SK-N-SH (cell line): ENCODE data around the gene BAZ1B. TPM values are rescaled to one million over a fixed set of nuclear protein-coding genes. Genes with fewer than 3 reads are reported as not detected.

ENCODE experiments used
- CTCF ChIA-PET: fragments of 300-600, 350-600 bp; formaldehyde crosslinking; extraction: SDS; loops from one replicate; lab custom pipeline; 2021; lab: Yijun Ruan, JAX
- POLR2A ChIA-PET: fragments of 350-600 bp; sonication (Branson Sonifier 250); formaldehyde crosslinking; extraction: SDS; loops from one replicate; lab custom pipeline; 2020; ENCODE audit warnings: antibody characterized with exemption, inconsistent platforms; lab: Yijun Ruan, JAX
- DNase-seq: peaks from one replicate; pipeline ENCODE4 v3.0.0; 2012
- H2AFZ ChIP-seq: fragments of 200-600 bp; sonication (generic); 2 replicates; pipeline ENCODE4 v1.8.1; 2016; ENCODE audit warnings: antibody characterized with exemption, mild to moderate bottlenecking, low read depth
- H3F3A ChIP-seq: fragments of 200-600 bp; sonication (generic); replicated peaks from 2 replicates; pipeline ENCODE3; 2016; ENCODE audit warnings: antibody characterized with exemption, mild to moderate bottlenecking; ENCODE audit not compliant: insufficient read depth
- H3K27ac ChIP-seq, 2 experiments: fragments of 200-500 bp in 1 of 2; fragments of 200-600 bp in 1 of 2; sonication (Bioruptor generic) in 1 of 2; sonication (generic), shearing (Covaris generic) in 1 of 2; 2 replicates each; pipeline versions ENCODE4 v1.5.1 to v1.6.1; 2014 to 2016; ENCODE audit warnings: low read depth in 2 of 2, inconsistent platforms in 1 of 2, low read length in 1 of 2, mild to moderate bottlenecking in 1 of 2, mixed read lengths in 1 of 2
- H3K27me3 ChIP-seq: fragments of 200-600 bp; sonication (generic), shearing (Covaris generic); 2 replicates; pipeline ENCODE4 v1.6.1; 2016; ENCODE audit warnings: mixed run types; ENCODE audit not compliant: insufficient read depth
- H3K36me3 ChIP-seq, 2 experiments: fragments of 200-500 bp in 1 of 2; fragments of 200-600 bp in 1 of 2; sonication (Bioruptor generic) in 1 of 2; sonication (generic) in 1 of 2; replicated peaks in 1 of 2; 2 replicates each; pipeline versions ENCODE3 to v1.5.1; 2014 to 2016; ENCODE audit warnings: low read length in 1 of 2, mild to moderate bottlenecking in 1 of 2; ENCODE audit not compliant: insufficient read depth in 2 of 2, control insufficient read depth in 1 of 2
- H3K4me1 ChIP-seq, 2 experiments: fragments of 200-500 bp in 1 of 2; fragments of 200-600 bp in 1 of 2; sonication (Bioruptor generic) in 1 of 2; sonication (generic), shearing (Covaris generic) in 1 of 2; 2 replicates each; pipeline versions ENCODE4 v1.5.1 to v1.6.1; 2014 to 2016; ENCODE audit warnings: low read depth in 1 of 2, low read length in 1 of 2, mixed run types in 1 of 2; ENCODE audit not compliant: insufficient read depth in 2 of 2, control insufficient read depth in 1 of 2
- H3K4me2 ChIP-seq: fragments of 200-600 bp; sonication (generic), shearing (Covaris generic); 2 replicates; pipeline ENCODE4 v1.6.1; 2017; ENCODE audit warnings: mixed run types
- H3K4me3 ChIP-seq, 2 experiments: fragments of 200-500 bp in 1 of 2; fragments of 200-600 bp in 1 of 2; sonication (Bioruptor generic) in 1 of 2; sonication (generic), shearing (Covaris generic) in 1 of 2; 2 replicates each; pipeline versions ENCODE4 v1.5.1 to v1.8.1; 2014 to 2016; ENCODE audit warnings: low read depth in 2 of 2, inconsistent platforms in 1 of 2, low read length in 1 of 2, mild to moderate bottlenecking in 1 of 2, mixed read lengths in 1 of 2, moderate library complexity in 1 of 2
- H3K79me2 ChIP-seq: fragments of 200-600 bp; sonication (generic); 2 replicates; pipeline ENCODE4 v1.8.1; 2017; ENCODE audit warnings: mild to moderate bottlenecking; ENCODE audit not compliant: insufficient read depth
- H3K9ac ChIP-seq: fragments of 200-600 bp; sonication (generic); 2 replicates; pipeline ENCODE4 v1.6.1; 2017; ENCODE audit warnings: mixed run types
- H3K9me2 ChIP-seq: fragments of 200-600 bp; sonication (generic); 2 replicates; pipeline ENCODE4 v1.6.1; 2017; ENCODE audit warnings: mixed run types
- H3K9me3 ChIP-seq: fragments of 200-600 bp; sonication (generic); 2 replicates; pipeline ENCODE4 v1.6.1; 2017; ENCODE audit warnings: mixed run types, mild to moderate bottlenecking, moderate library complexity
- H4K20me1 ChIP-seq: fragments of 200-600 bp; sonication (generic); 2 replicates; pipeline ENCODE4 v1.6.1; 2017; ENCODE audit warnings: mild to moderate bottlenecking, mixed run types; ENCODE audit not compliant: insufficient read depth
- CTCF ChIP-seq: fragments of 200-600 bp; sonication (generic); IDR thresholded peaks from 2 replicates; pipeline ENCODE4 v1.6.1; 2017; ENCODE audit warnings: antibody characterized with exemption, mild to moderate bottlenecking, moderate library complexity
- EP300 ChIP-seq, 2 experiments: IDR thresholded peaks; 2 replicates each; pipeline versions ENCODE4 v1.4.0 to v1.6.1; 2012; ENCODE audit warnings: borderline replicate concordance in 1 of 2, low read depth in 1 of 2, low read length in 1 of 2
- EZH2phosphoT487 ChIP-seq: fragments of 200-600 bp; sonication (generic); IDR thresholded peaks from 2 replicates; pipeline ENCODE4 v1.6.1; 2017; ENCODE audit warnings: low read depth, mixed run types, mild to moderate bottlenecking, antibody characterized with exemption, moderate library complexity, borderline replicate concordance
- FOSL2 ChIP-seq: IDR thresholded peaks from 2 replicates; pipeline ENCODE4 v1.4.0; 2012; ENCODE audit warnings: low read depth, mild to moderate bottlenecking, moderate library complexity, borderline replicate concordance
- FOXJ3 ChIP-seq: sonication (generic); formaldehyde crosslinking; IDR thresholded peaks from 2 replicates; pipeline ENCODE4 v1.5.1; 2020; ENCODE audit warnings: mild to moderate bottlenecking, missing genetic modification reagents
- FOXM1 ChIP-seq: IDR thresholded peaks from 2 replicates; pipeline ENCODE4 v1.4.0; 2012; ENCODE audit warnings: low read depth, mild to moderate bottlenecking
- JUND ChIP-seq: IDR thresholded peaks from 2 replicates; pipeline ENCODE4 v1.4.0; 2012
- MXI1 ChIP-seq: IDR thresholded peaks from 2 replicates; pipeline ENCODE4 v1.6.1; 2012; ENCODE audit warnings: mild to moderate bottlenecking, low read depth, low read length, improper control_type of control experiment
- NFIC ChIP-seq: IDR thresholded peaks from 2 replicates; pipeline ENCODE4 v1.4.0; 2012; ENCODE audit warnings: borderline replicate concordance
- POLR2AphosphoS5 ChIP-seq: IDR thresholded peaks from 2 replicates; pipeline ENCODE4 v1.6.1; 2012; ENCODE audit warnings: low read depth, low read length
- RCOR1 ChIP-seq: fragments of 150-350 bp; IDR thresholded peaks from 2 replicates; pipeline ENCODE4 v1.6.1; 2017; ENCODE audit warnings: antibody characterized with exemption, low read length
- SIN3A ChIP-seq: IDR thresholded peaks from 2 replicates; pipeline ENCODE4 v1.6.1; 2012; ENCODE audit warnings: low read depth, mild to moderate bottlenecking, low read length, moderate library complexity, borderline replicate concordance
- TAF1 ChIP-seq: IDR thresholded peaks from 2 replicates; pipeline ENCODE4 v1.6.1; 2012; ENCODE audit warnings: low read depth, mild to moderate bottlenecking, low read length, moderate library complexity, borderline replicate concordance
- TCF12 ChIP-seq: IDR thresholded peaks from 2 replicates; pipeline ENCODE4 v1.4.0; 2012
- USF2 ChIP-seq: fragments of 150-350 bp; IDR thresholded peaks from 2 replicates; pipeline ENCODE4 v1.6.1; 2017; ENCODE audit warnings: antibody characterized with exemption, low read length, low read depth, borderline replicate concordance
- YY1 ChIP-seq: IDR thresholded peaks from 2 replicates; pipeline ENCODE4 v1.4.0; 2012; ENCODE audit warnings: low read depth, mild to moderate bottlenecking
- WGBS: methylation state at CpG from one replicate; pipeline ENCODE4 v1.1.6; 2017; ENCODE audit warnings: low lambda C conversion rate; 5-methylcytosine and 5-hydroxymethylcytosine counted together
- polyA plus RNA-seq, 3 experiments: library from polyadenylated mRNA; depleted of rRNA; stranded (reverse); fragments of >200 nt; gene quantifications; 2 replicates each; pipeline ENCODE4 v1.2.3, GENCODE V29; 2012
- TF ChIP-seq, protein P1 (sequence below): IDR thresholded peaks from 2 replicates; pipeline ENCODE4; 2012
- TF ChIP-seq, protein P2 (sequence below): fragments of 150-350 bp; IDR thresholded peaks from 2 replicates; pipeline ENCODE4 v1.6.1; 2016; ENCODE audit warnings: mild to moderate bottlenecking, low read depth, low read length
- TF ChIP-seq, protein P3 (sequence below): IDR thresholded peaks from 2 replicates; pipeline ENCODE4 v1.4.0; 2012; ENCODE audit warnings: low read depth, borderline replicate concordance
- TF ChIP-seq, protein P4 (sequence below): IDR thresholded peaks from 2 replicates; pipeline ENCODE4 v1.6.1; 2012; ENCODE audit warnings: mild to moderate bottlenecking, low read depth, low read length, moderate library complexity

BAZ1B gene
- polyA plus RNA-seq, 1 of the 3 experiments (the other 2 are of a cell fraction): 20.9 TPM

DNA sequence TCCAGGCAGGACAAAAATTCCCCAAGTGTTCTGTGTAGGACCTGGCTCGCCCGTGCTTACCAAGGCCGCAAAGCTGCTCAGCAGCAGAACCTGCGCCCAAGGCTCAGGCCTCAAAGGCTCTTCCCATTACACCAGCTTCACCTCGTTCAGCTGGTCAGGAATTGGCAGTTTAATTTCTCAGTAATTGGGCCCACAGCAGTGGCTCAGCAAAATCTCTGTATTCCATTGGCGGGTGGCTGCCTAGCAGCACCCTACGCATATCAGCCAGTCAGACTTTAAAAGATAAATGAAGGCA is 82.7 kb downstream of the BAZ1B start:
- POLR2A ChIA-PET: no interaction called here
- Histone ChIP-seq H4K20me1 (no peaks in the 10 kb centered on the region; the same call in 1 of the 2 replicates), H2AFZ (no peak overlapping the region), H3K9ac (no peak overlapping the region), H3K4me3 (no peak overlapping the region)
- TF ChIP-seq RCOR1 (no peak), USF2 (no peak), CTCF (no peak), EP300 (IDR thresholded peaks at IDR 0.05; ENCODE audit: borderline replicate concordance in 1 of 2, low read depth in 1 of 2, low read length in 1 of 2) (no peak), TCF12 (no peak), YY1 (no peak), POLR2AphosphoS5 (no peak), FOXM1 (no peak), NFIC (no peak), MXI1 (no peak), EZH2phosphoT487 (no peak), TAF1 (no peak), JUND (no peak), SIN3A (no peak), FOXJ3 (CRISPR knock-in tag) (no peak), FOSL2 (no peak)
- TF ChIP-seq, protein P1, sequence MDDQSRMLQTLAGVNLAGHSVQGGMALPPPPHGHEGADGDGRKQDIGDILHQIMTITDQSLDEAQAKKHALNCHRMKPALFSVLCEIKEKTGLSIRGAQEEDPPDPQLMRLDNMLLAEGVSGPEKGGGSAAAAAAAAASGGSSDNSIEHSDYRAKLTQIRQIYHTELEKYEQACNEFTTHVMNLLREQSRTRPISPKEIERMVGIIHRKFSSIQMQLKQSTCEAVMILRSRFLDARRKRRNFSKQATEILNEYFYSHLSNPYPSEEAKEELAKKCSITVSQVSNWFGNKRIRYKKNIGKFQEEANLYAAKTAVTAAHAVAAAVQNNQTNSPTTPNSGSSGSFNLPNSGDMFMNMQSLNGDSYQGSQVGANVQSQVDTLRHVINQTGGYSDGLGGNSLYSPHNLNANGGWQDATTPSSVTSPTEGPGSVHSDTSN: no peak
- TF ChIP-seq, protein P2, sequence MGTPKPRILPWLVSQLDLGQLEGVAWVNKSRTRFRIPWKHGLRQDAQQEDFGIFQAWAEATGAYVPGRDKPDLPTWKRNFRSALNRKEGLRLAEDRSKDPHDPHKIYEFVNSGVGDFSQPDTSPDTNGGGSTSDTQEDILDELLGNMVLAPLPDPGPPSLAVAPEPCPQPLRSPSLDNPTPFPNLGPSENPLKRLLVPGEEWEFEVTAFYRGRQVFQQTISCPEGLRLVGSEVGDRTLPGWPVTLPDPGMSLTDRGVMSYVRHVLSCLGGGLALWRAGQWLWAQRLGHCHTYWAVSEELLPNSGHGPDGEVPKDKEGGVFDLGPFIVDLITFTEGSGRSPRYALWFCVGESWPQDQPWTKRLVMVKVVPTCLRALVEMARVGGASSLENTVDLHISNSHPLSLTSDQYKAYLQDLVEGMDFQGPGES: no peak
- TF ChIP-seq, protein P3, sequence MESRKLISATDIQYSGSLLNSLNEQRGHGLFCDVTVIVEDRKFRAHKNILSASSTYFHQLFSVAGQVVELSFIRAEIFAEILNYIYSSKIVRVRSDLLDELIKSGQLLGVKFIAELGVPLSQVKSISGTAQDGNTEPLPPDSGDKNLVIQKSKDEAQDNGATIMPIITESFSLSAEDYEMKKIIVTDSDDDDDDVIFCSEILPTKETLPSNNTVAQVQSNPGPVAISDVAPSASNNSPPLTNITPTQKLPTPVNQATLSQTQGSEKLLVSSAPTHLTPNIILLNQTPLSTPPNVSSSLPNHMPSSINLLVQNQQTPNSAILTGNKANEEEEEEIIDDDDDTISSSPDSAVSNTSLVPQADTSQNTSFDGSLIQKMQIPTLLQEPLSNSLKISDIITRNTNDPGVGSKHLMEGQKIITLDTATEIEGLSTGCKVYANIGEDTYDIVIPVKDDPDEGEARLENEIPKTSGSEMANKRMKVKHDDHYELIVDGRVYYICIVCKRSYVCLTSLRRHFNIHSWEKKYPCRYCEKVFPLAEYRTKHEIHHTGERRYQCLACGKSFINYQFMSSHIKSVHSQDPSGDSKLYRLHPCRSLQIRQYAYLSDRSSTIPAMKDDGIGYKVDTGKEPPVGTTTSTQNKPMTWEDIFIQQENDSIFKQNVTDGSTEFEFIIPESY: no peak
- TF ChIP-seq, protein P4, sequence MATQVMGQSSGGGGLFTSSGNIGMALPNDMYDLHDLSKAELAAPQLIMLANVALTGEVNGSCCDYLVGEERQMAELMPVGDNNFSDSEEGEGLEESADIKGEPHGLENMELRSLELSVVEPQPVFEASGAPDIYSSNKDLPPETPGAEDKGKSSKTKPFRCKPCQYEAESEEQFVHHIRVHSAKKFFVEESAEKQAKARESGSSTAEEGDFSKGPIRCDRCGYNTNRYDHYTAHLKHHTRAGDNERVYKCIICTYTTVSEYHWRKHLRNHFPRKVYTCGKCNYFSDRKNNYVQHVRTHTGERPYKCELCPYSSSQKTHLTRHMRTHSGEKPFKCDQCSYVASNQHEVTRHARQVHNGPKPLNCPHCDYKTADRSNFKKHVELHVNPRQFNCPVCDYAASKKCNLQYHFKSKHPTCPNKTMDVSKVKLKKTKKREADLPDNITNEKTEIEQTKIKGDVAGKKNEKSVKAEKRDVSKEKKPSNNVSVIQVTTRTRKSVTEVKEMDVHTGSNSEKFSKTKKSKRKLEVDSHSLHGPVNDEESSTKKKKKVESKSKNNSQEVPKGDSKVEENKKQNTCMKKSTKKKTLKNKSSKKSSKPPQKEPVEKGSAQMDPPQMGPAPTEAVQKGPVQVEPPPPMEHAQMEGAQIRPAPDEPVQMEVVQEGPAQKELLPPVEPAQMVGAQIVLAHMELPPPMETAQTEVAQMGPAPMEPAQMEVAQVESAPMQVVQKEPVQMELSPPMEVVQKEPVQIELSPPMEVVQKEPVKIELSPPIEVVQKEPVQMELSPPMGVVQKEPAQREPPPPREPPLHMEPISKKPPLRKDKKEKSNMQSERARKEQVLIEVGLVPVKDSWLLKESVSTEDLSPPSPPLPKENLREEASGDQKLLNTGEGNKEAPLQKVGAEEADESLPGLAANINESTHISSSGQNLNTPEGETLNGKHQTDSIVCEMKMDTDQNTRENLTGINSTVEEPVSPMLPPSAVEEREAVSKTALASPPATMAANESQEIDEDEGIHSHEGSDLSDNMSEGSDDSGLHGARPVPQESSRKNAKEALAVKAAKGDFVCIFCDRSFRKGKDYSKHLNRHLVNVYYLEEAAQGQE: no peak
- TF ChIP-seq, all 33 proteins: peak for 0
- Histone ChIP-seq H3K4me2 (no peak overlapping the region), H3K36me3 (peaks cover 35 to 51% of the 10 kb centered on the region in 2 experiments), H3K9me3 (no peaks in the 10 kb centered on the region), H3K9me2 (no peaks in the 10 kb centered on the region), H3K27me3 (no peaks in the 10 kb centered on the region), H3F3A (peaks cover 26% of the 10 kb centered on the region), H3K27ac (no peak overlapping the region), H3K79me2 (no peaks in the 10 kb centered on the region), H3K4me1 (peaks cover 0 to 16% of the 10 kb centered on the region in 2 experiments; a peak in 1 of 4 replicates)
- WGBS: 91% methylated on average over 7 of the region's 7 CpGs
- no peak for DNase-seq
- CTCF ChIA-PET: interaction anchor here (1.1 to 9.2 kb wide), 2 partner anchors 13 to 24 kb away, joined by 3 to 67 read pairs; no protein-coding TSS in a partner anchor
